ENCODE results near the gene HBG2.
"Not testable (repeated sequence)": the region's sequence is repeated elsewhere in the genome, so short reads cannot be mapped to it uniquely, and the experiment has no call there.

The HBG2 gene

GRCh38 chr11:5253440-5253839 is 1.1 kb downstream of the HBG2 start:
- not testable (repeated sequence) for H3K9me3 ChIP-seq (replicated peaks in 1 of 2; ENCODE audit: control insufficient read depth in 2 of 2, insufficient read depth in 1 of 2, low read depth in 1 of 2, low read length in 2 of 2); H3K14ac ChIP-seq (ENCODE audit: low read length); H3K9ac ChIP-seq (ENCODE audit: low read depth, low read length, poor library complexity); H2BK5ac ChIP-seq (ENCODE audit: low read length); H4K91ac ChIP-seq (ENCODE audit: low read depth, low read length, poor library complexity); H3K79me1 ChIP-seq (ENCODE audit: low read depth, low read length); H3K27ac ChIP-seq (replicated peaks; ENCODE audit: low read length); H2BK12ac ChIP-seq (ENCODE audit: low read length); H2BK120ac ChIP-seq (ENCODE audit: low read depth, low read length); H3K23ac ChIP-seq (ENCODE audit: low read depth, low read length, poor library complexity); H4K8ac ChIP-seq (ENCODE audit: low read depth, low read length); DNase-seq (ENCODE audit: low spot score); H3K36me3 ChIP-seq (replicated peaks in 1 of 2; ENCODE audit: control insufficient read depth in 2 of 2, insufficient read depth in 2 of 2, low read length in 2 of 2); H2BK15ac ChIP-seq (ENCODE audit: low read length); H3K4ac ChIP-seq (ENCODE audit: low read length); H3K4me2 ChIP-seq (ENCODE audit: insufficient read depth, low read length, poor library complexity, severe bottlenecking); H3K27me3 ChIP-seq (ENCODE audit: control insufficient read depth in 3 of 3, insufficient read depth in 3 of 3, low read depth in 1 of 3, low read length in 3 of 3); H2AFZ ChIP-seq (ENCODE audit: low read length); H3K4me3 ChIP-seq (ENCODE audit: low read length in 2 of 2); H3K18ac ChIP-seq (ENCODE audit: low read length); H3K4me1 ChIP-seq (ENCODE audit: control insufficient read depth in 2 of 2, insufficient read depth in 1 of 2, low read depth in 1 of 2, low read length in 2 of 2); H2AK5ac ChIP-seq (ENCODE audit: low read depth, low read length)
- 96% methylated on average over 4 of the region's 5 CpGs; no CpG with 5 or more reads in 1 of the 2 donors for WGBS, 2 donors (ENCODE audit: extremely low coverage in 2 of 2, insufficient read length in 2 of 2, insufficient replicate concordance in 1 of 2)

- Histone ChIP-seq H3K27me3 (ENCODE audit: control insufficient read depth in 3 of 3, insufficient read depth in 3 of 3, low read depth in 1 of 3, low read length in 3 of 3) (no peaks in the 10 kb centered on the region), H3K4me3 (ENCODE audit: low read length in 2 of 2) (no peak overlapping the region), H2BK5ac (ENCODE audit: low read length) (no peak overlapping the region), H3K27ac (replicated peaks; ENCODE audit: low read length) (no peak overlapping the region), H3K18ac (ENCODE audit: low read length) (no peak overlapping the region), H3K4me1 (ENCODE audit: control insufficient read depth in 2 of 2, insufficient read depth in 1 of 2, low read depth in 1 of 2, low read length in 2 of 2) (no peaks in the 10 kb centered on the region), H2BK15ac (ENCODE audit: low read length) (no peak overlapping the region), H3K23ac (ENCODE audit: low read depth, low read length, poor library complexity) (no peak overlapping the region), H4K8ac (ENCODE audit: low read depth, low read length) (no peak overlapping the region), H3K9ac (ENCODE audit: low read depth, low read length, poor library complexity) (no peak overlapping the region), H3K14ac (ENCODE audit: low read length) (no peak overlapping the region), H3K9me3 (replicated peaks in 1 of 2; ENCODE audit: control insufficient read depth in 2 of 2, insufficient read depth in 1 of 2, low read depth in 1 of 2, low read length in 2 of 2) (no peaks in the 10 kb centered on the region), H3K79me1 (ENCODE audit: low read depth, low read length) (no peaks in the 10 kb centered on the region), H2AFZ (ENCODE audit: low read length) (no peak overlapping the region), H3K4me2 (ENCODE audit: insufficient read depth, low read length, poor library complexity, severe bottlenecking) (no peak overlapping the region), H2AK5ac (ENCODE audit: low read depth, low read length) (no peak overlapping the region), H4K91ac (ENCODE audit: low read depth, low read length, poor library complexity) (no peak overlapping the region), H3K4ac (ENCODE audit: low read length) (no peak overlapping the region), H2BK120ac (ENCODE audit: low read depth, low read length) (no peak overlapping the region), H3K36me3 (replicated peaks in 1 of 2; ENCODE audit: control insufficient read depth in 2 of 2, insufficient read depth in 2 of 2, low read length in 2 of 2) (no peaks in the 10 kb centered on the region), H2BK12ac (ENCODE audit: low read length) (no peak overlapping the region)
- WGBS, 2 donors (ENCODE audit: extremely low coverage in 2 of 2, insufficient read length in 2 of 2, insufficient replicate concordance in 1 of 2), result no CpG with 5 or more reads among the region's 1 CpG
- no peak for DNase-seq (ENCODE audit: low spot score)
Observed at GRCh38 chr11:5252919-5253265, 1.7 kb downstream of the HBG2 start.

DNA sequence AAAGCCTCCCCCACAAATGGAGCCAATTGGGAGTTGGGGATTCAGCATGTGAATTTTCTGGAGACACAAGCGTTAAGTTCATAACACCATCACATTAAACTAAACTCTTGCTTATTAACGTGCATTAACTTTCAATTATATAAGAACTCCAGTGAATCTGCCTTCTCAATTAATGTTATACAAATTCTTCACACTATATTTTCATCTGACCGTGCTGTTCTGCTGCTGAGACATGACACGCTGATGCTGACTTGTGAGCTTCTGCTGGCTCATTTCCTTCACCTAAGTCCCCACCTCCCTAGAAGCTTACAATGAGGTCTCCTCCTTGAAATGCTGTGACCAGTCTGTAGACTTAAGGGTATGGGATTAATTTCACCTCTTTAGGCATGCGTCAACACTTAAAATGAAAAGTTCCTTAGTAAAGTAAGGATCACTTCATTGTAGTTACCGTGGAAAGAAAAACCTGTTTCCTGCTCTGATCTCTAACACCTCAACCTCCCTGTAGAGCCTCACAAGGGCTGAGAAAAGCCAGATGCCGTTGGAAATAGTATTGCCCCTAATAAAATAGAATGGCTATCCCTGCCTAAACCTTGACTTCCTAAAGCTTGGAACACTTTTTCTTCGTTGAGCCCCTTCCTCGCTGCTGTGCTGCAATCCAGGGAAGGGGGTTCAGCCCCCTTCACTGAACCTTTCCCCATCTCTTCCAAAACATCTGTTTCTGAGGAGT is 2.2 kb downstream of the HBG2 start:
- H2BK5ac ChIP-seq (ENCODE audit: low read length), result no peak overlapping the region
- H4K8ac ChIP-seq (ENCODE audit: low read depth, low read length), result no peak overlapping the region
- no CpG with 5 or more reads among the region's 9 CpGs for WGBS, 2 donors (ENCODE audit: extremely low coverage in 2 of 2, insufficient read length in 2 of 2, insufficient replicate concordance in 1 of 2)

DNA sequence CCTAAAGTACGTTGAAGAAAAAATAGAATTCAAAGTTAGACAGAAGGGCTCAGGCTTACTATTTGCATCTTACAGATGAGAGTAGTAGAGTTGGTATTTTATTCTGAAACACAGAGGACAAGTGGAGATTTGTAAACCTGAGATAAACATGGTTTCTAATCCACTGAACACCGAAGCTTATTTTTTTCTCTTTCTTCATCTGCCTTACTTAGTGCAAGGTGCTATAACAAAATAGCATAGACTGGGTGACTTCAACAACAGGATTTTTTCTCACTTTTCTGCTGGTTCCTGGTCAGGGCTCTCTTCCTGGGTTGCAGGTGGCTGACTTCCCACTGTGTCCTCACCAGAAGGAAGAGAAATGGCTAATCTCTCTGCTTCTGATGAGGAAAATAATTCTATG is 2.8 kb downstream of the HBG2 start:
- no peak overlapping the region for H2AK5ac ChIP-seq (ENCODE audit: low read depth, low read length)
- no peak overlapping the region for H3K27ac ChIP-seq (replicated peaks; ENCODE audit: low read length)
- H3K4ac ChIP-seq (ENCODE audit: low read length), result no peak overlapping the region
- no CpG with 5 or more reads among the region's 2 CpGs for WGBS, 2 donors (ENCODE audit: extremely low coverage in 2 of 2, insufficient read length in 2 of 2, insufficient replicate concordance in 1 of 2)
- no peaks in the 10 kb centered on the region for H3K36me3 ChIP-seq (replicated peaks in 1 of 2; ENCODE audit: control insufficient read depth in 2 of 2, insufficient read depth in 2 of 2, low read length in 2 of 2)
- H3K18ac ChIP-seq (ENCODE audit: low read length), result no peak overlapping the region
- H4K91ac ChIP-seq (ENCODE audit: low read depth, low read length, poor library complexity), result no peak overlapping the region
- H3K23ac ChIP-seq (ENCODE audit: low read depth, low read length, poor library complexity), result no peak overlapping the region
- H2BK12ac ChIP-seq (ENCODE audit: low read length), result no peak overlapping the region
- H3K4me3 ChIP-seq (ENCODE audit: low read length in 2 of 2), result no peak overlapping the region
- no peaks in the 10 kb centered on the region for H3K9me3 ChIP-seq (replicated peaks in 1 of 2; ENCODE audit: control insufficient read depth in 2 of 2, insufficient read depth in 1 of 2, low read depth in 1 of 2, low read length in 2 of 2)
- DNase-seq (ENCODE audit: low spot score), result no peak
- no peaks in the 10 kb centered on the region for H3K79me1 ChIP-seq (ENCODE audit: low read depth, low read length)
- no peak overlapping the region for H3K9ac ChIP-seq (ENCODE audit: low read depth, low read length, poor library complexity)
- no peak overlapping the region for H2BK5ac ChIP-seq (ENCODE audit: low read length)
- no peaks in the 10 kb centered on the region for H3K27me3 ChIP-seq (ENCODE audit: control insufficient read depth in 3 of 3, insufficient read depth in 3 of 3, low read depth in 1 of 3, low read length in 3 of 3)
- H2BK120ac ChIP-seq (ENCODE audit: low read depth, low read length), result no peak overlapping the region
- H4K8ac ChIP-seq (ENCODE audit: low read depth, low read length), result no peak overlapping the region
- H3K4me2 ChIP-seq (ENCODE audit: insufficient read depth, low read length, poor library complexity, severe bottlenecking), result no peak overlapping the region
- no peak overlapping the region for H2AFZ ChIP-seq (ENCODE audit: low read length)
- no peaks in the 10 kb centered on the region for H3K4me1 ChIP-seq (ENCODE audit: control insufficient read depth in 2 of 2, insufficient read depth in 1 of 2, low read depth in 1 of 2, low read length in 2 of 2)
- H2BK15ac ChIP-seq (ENCODE audit: low read length), result no peak overlapping the region
- H3K14ac ChIP-seq (ENCODE audit: low read length), result no peak overlapping the region

More for the DNA sequence above, 2.2 kb downstream of the HBG2 start:
- H4K91ac ChIP-seq (ENCODE audit: low read depth, low read length, poor library complexity), result no peak overlapping the region
- H3K18ac ChIP-seq (ENCODE audit: low read length), result no peak overlapping the region
- no peak overlapping the region for H2AFZ ChIP-seq (ENCODE audit: low read length)
- no peak overlapping the region for H2BK15ac ChIP-seq (ENCODE audit: low read length)
- H3K4me3 ChIP-seq (ENCODE audit: low read length in 2 of 2), result no peak overlapping the region
- no peaks in the 10 kb centered on the region for H3K79me1 ChIP-seq (ENCODE audit: low read depth, low read length)
- no peak for DNase-seq (ENCODE audit: low spot score)
- no peak overlapping the region for H3K4ac ChIP-seq (ENCODE audit: low read length)
- no peaks in the 10 kb centered on the region for H3K27me3 ChIP-seq (ENCODE audit: control insufficient read depth in 3 of 3, insufficient read depth in 3 of 3, low read depth in 1 of 3, low read length in 3 of 3)
- no peak overlapping the region for H2BK12ac ChIP-seq (ENCODE audit: low read length)
- H3K27ac ChIP-seq (replicated peaks; ENCODE audit: low read length), result no peak overlapping the region
- H3K4me2 ChIP-seq (ENCODE audit: insufficient read depth, low read length, poor library complexity, severe bottlenecking), result no peak overlapping the region
- H3K23ac ChIP-seq (ENCODE audit: low read depth, low read length, poor library complexity), result no peak overlapping the region
- H2BK120ac ChIP-seq (ENCODE audit: low read depth, low read length), result no peak overlapping the region
- no peak overlapping the region for H2AK5ac ChIP-seq (ENCODE audit: low read depth, low read length)
- H3K9ac ChIP-seq (ENCODE audit: low read depth, low read length, poor library complexity), result no peak overlapping the region
- no peaks in the 10 kb centered on the region for H3K36me3 ChIP-seq (replicated peaks in 1 of 2; ENCODE audit: control insufficient read depth in 2 of 2, insufficient read depth in 2 of 2, low read length in 2 of 2)
- H3K9me3 ChIP-seq (replicated peaks in 1 of 2; ENCODE audit: control insufficient read depth in 2 of 2, insufficient read depth in 1 of 2, low read depth in 1 of 2, low read length in 2 of 2), result no peaks in the 10 kb centered on the region
- no peak overlapping the region for H3K14ac ChIP-seq (ENCODE audit: low read length)
- H3K4me1 ChIP-seq (ENCODE audit: control insufficient read depth in 2 of 2, insufficient read depth in 1 of 2, low read depth in 1 of 2, low read length in 2 of 2), result no peaks in the 10 kb centered on the region

All from neuronal stem cell (in vitro differentiated cells).